HG03060 (cell line): Measurements from ENCODE around the gene POLH.
"Not testable (repeated sequence)": the region's sequence is repeated elsewhere in the genome, so short reads cannot be mapped to it uniquely, and the experiment has no call there.

Source experiments
- ATAC-seq: cut with Tn5 transposase; IDR thresholded peaks from one replicate; pipeline ENCODE4 v1.9.1; 2021; ENCODE audit warnings: low read depth, moderate number of reproducible peaks; ENCODE audit not compliant: unreplicated experiment

Gene POLH

GRCh38 chr6:43629505-43630300 is 53.7 kb downstream of the POLH start:
- ATAC-seq: peak; percentile 74

GRCh38 chr6:43630980-43631619 is 55.1 kb downstream of the POLH start:
- no peak for ATAC-seq

- not testable (repeated sequence) for ATAC-seq
Measured at GRCh38 chr6:43633002-43633401, 57.0 kb downstream of the POLH start.

- no peak for ATAC-seq
Measured at GRCh38 chr6:43634702-43635303, 58.8 kb downstream of the POLH start.

GRCh38 chr6:43635387-43636307 is 59.7 kb downstream of the POLH start, which contains the start of gene MAD2L1BP:
TSS of gene MAD2L1BP (plus strand) at chr6:43635840. CDS start at chr6:43635876, 36 bp downstream.
- peak; percentile 64 for ATAC-seq

GRCh38 chr6:43636308-43636659 is 60.3 kb downstream of the POLH start:
- ATAC-seq: no peak

- ATAC-seq: no peak
Measured at GRCh38 chr6:43639984-43640800, 64.2 kb downstream of the POLH start.

GRCh38 chr6:43644940-43645612 is 69.1 kb downstream of the POLH start, which contains the start of gene RSPH9:
TSS of gene RSPH9 (plus strand) at chr6:43645036. CDS start at chr6:43645099, 63 bp downstream.
- no peak for ATAC-seq

- ATAC-seq: no peak
Measured at GRCh38 chr6:43645613-43645964, 69.6 kb downstream of the POLH start.

GRCh38 chr6:43647613-43648012 is 71.6 kb downstream of the POLH start:
- ATAC-seq: no peak

GRCh38 chr6:43648248-43648647 is 72.3 kb downstream of the POLH start:
- ATAC-seq: no peak

- ATAC-seq: not testable (repeated sequence)
Measured at GRCh38 chr6:43652822-43653221, 76.8 kb downstream of the POLH start.

GRCh38 chr6:43657221-43657802 is 81.3 kb downstream of the POLH start:
- no peak for ATAC-seq

- ATAC-seq: no peak
Measured at GRCh38 chr6:43658161-43658560, 82.2 kb downstream of the POLH start.

- not testable (repeated sequence) for ATAC-seq
Measured at GRCh38 chr6:43662948-43663347, 87.0 kb downstream of the POLH start.
